Stimulated activated naive CD8-positive, alpha-beta T cell treated with anti-CD3 and anti-CD28 coated beads, Interleukin-15, Interleukin-2, amounts not matched to agents 100 ng/mL and 50 ng/mL, for 24 hours (primary cell): ENCODE results near the gene ISL1.

ENCODE experiments used
- H3K27ac Mint-ChIP-seq: one replicate; pipeline ENCODE4 v1.8.0; 2021; ENCODE audit warnings: mild to moderate bottlenecking, mixed read lengths
- H3K27me3 Mint-ChIP-seq: one replicate; pipeline ENCODE4 v1.8.0; 2021; ENCODE audit warnings: mixed read lengths
- H3K36me3 Mint-ChIP-seq: one replicate; pipeline ENCODE4 v1.8.0; 2021; ENCODE audit warnings: low read depth, mixed read lengths
- H3K4me1 Mint-ChIP-seq: one replicate; pipeline ENCODE4 v1.8.0; 2021; ENCODE audit warnings: low read depth, mixed read lengths
- H3K4me3 Mint-ChIP-seq: one replicate; pipeline ENCODE4 v1.8.0; 2021; ENCODE audit warnings: mild to moderate bottlenecking, mixed read lengths
- H3K9me3 Mint-ChIP-seq: one replicate; pipeline ENCODE4 v1.8.0; 2021; ENCODE audit warnings: mixed read lengths

The ISL1 gene

DNA sequence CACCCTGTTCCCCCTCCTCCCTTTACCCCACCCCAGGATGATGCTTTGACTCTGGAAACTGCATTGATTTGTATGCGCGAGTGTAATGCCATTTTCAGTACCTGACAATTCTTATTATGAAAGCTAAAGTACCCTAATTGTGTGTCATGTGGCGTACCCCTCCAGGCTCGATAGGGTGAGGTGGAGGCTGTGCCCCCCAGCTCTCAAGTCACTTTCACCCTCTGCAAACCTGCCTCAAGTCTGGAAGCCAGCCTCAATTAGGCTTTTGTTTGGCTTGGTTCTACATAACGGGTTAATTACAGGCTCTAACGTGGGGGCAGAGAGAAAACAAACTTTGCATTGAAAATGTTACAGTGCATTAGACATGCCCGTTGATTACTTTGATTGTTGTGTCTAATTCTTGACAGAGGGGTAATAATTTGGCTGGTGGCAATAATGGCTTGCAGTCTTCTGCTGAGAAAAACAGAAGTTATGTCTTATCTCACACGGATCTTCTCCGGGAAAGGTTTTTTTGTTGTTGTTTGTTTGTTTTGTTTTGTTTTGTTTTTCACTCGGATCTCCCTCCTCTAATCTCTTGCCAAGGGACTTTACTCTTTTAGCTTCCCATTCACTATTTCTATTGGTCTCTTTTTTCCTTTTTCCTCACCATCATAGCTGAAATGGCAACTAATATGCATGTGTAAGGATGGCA lies 12.6 kb downstream of the ISL1 start:
- Mint-ChIP-seq H3K27me3 (peaks cover 76% of the 10 kb centered on the region), H3K27ac (no peak overlapping the region), H3K4me3 (no peak overlapping the region), H3K4me1 (no peaks in the 10 kb centered on the region), H3K36me3 (no peaks in the 10 kb centered on the region), H3K9me3 (peaks cover 4% of the 10 kb centered on the region)

GRCh38 chr5:51396797-51397196 lies 13.5 kb downstream of the ISL1 start:
- Mint-ChIP-seq H3K9me3 (peaks cover 4% of the 10 kb centered on the region), H3K27ac (no peak overlapping the region), H3K4me3 (no peak overlapping the region), H3K36me3 (no peaks in the 10 kb centered on the region), H3K27me3 (peaks cover 71% of the 10 kb centered on the region), H3K4me1 (no peaks in the 10 kb centered on the region)

GRCh38 chr5:51397996-51398395 lies 14.7 kb downstream of the ISL1 start:
- no peaks in the 10 kb centered on the region for H3K36me3 Mint-ChIP-seq
- peaks cover 63% of the 10 kb centered on the region for H3K27me3 Mint-ChIP-seq
- H3K27ac Mint-ChIP-seq, result no peak overlapping the region
- H3K4me3 Mint-ChIP-seq, result no peak overlapping the region
- peaks cover 4% of the 10 kb centered on the region for H3K9me3 Mint-ChIP-seq
- no peaks in the 10 kb centered on the region for H3K4me1 Mint-ChIP-seq

DNA sequence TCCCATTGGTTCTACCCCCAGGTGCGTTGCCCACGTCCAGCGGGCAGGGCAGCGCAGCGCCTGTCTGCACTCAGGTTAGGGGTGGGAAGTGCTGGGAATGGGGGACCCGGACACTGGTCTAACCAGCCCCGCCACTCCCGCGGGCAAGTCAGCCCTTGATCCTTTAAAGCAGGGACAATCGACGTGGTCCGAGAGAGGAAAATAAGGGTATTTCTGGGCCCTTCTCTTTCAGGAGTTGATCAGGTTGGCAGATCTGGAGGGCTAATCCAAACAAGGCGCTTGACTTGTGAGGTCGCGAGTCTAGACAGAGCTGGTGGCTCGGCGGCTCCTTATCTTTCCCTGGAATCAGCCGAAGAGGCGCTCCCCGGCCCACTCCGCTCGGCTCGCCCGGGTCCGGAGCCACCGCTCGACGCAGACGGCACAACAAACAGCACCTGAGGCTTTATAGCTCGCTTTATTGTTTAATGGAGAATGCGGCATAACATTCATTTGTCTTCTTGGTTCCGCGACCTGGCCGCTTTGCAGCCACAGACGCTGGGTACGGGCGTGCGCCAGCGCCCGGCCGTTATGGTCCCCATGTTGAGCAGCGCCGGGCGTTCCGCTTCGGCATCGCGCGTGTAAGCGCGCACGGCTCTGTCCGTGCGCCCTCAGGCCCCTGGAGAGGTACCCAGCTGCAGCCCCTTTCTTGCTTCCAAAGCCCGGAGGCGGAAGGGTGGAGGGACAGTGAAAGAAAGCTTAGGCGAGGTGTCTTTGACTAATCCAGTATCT lies 15.8 kb downstream of the ISL1 start:
- H3K27me3 Mint-ChIP-seq, result peaks cover 60% of the 10 kb centered on the region
- no peak overlapping the region for H3K4me3 Mint-ChIP-seq
- no peak overlapping the region for H3K27ac Mint-ChIP-seq
- H3K9me3 Mint-ChIP-seq, result peaks cover 4% of the 10 kb centered on the region
- no peaks in the 10 kb centered on the region for H3K36me3 Mint-ChIP-seq
- no peaks in the 10 kb centered on the region for H3K4me1 Mint-ChIP-seq

DNA sequence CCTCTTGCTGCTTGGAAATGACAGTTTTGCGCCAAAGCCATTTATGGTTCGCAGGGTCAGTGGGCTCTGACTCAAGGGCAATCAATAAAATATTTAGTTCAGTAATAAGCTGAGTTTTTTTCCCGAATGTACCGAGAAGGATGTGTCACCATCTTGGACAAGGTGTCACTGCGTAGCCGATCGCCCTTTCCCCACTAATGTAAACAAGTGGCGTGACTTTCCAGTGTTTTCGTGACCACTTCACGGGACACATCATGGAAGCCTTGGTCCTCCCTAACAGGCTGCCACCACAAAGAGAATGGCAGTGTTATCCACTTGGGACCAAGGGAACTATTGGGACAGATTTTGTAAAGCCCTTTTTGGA lies 16.4 kb downstream of the ISL1 start:
- Mint-ChIP-seq H3K4me3 (no peak overlapping the region), H3K4me1 (no peaks in the 10 kb centered on the region), H3K27ac (no peak overlapping the region), H3K27me3 (peaks cover 57% of the 10 kb centered on the region), H3K9me3 (peaks cover 4% of the 10 kb centered on the region), H3K36me3 (no peaks in the 10 kb centered on the region)

GRCh38 chr5:51404255-51404654 lies 21.0 kb downstream of the ISL1 start:
- Mint-ChIP-seq H3K36me3 (no peaks in the 10 kb centered on the region), H3K27me3 (peaks cover 15% of the 10 kb centered on the region), H3K4me3 (no peak overlapping the region), H3K9me3 (peaks cover 7% of the 10 kb centered on the region), H3K27ac (no peak overlapping the region), H3K4me1 (no peaks in the 10 kb centered on the region)

DNA sequence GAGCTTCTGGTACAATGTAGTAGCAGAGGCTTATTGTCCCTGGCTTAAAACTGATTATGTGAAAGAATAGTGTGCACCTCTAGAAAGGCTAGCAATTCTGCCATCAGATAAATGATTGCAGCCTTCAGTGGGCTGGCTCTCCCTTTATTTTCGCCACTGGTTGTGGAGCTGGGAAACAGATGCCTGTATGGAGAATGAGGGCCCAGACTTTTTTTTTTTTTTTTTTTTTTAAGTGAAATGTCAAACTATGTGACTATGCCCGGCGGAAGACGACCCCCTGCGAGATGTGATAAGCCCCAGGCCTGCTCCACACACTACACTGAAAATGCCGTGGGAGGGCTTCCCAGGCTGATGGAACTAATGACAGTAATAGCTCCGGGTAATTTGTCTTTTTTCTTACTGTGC lies 28.7 kb downstream of the ISL1 start:
- Mint-ChIP-seq H3K36me3 (no peaks in the 10 kb centered on the region), H3K4me3 (no peak overlapping the region), H3K4me1 (no peaks in the 10 kb centered on the region), H3K27me3 (no peaks in the 10 kb centered on the region), H3K9me3 (peaks cover 5% of the 10 kb centered on the region), H3K27ac (no peak overlapping the region)

GRCh38 chr5:51414516-51414915 lies 31.3 kb downstream of the ISL1 start:
- peaks cover 5% of the 10 kb centered on the region for H3K9me3 Mint-ChIP-seq
- no peaks in the 10 kb centered on the region for H3K36me3 Mint-ChIP-seq
- no peaks in the 10 kb centered on the region for H3K27me3 Mint-ChIP-seq
- no peak overlapping the region for H3K27ac Mint-ChIP-seq
- H3K4me1 Mint-ChIP-seq, result no peaks in the 10 kb centered on the region
- no peak overlapping the region for H3K4me3 Mint-ChIP-seq

GRCh38 chr5:51416149-51416548 lies 32.9 kb downstream of the ISL1 start:
- no peaks in the 10 kb centered on the region for H3K36me3 Mint-ChIP-seq
- H3K9me3 Mint-ChIP-seq, result no peaks in the 10 kb centered on the region
- H3K27me3 Mint-ChIP-seq, result no peaks in the 10 kb centered on the region
- H3K4me3 Mint-ChIP-seq, result no peak overlapping the region
- no peaks in the 10 kb centered on the region for H3K4me1 Mint-ChIP-seq
- no peak overlapping the region for H3K27ac Mint-ChIP-seq

GRCh38 chr5:51433052-51433710 lies 49.9 kb downstream of the ISL1 start:
- Mint-ChIP-seq H3K4me3 (no peak overlapping the region), H3K36me3 (no peaks in the 10 kb centered on the region), H3K4me1 (no peaks in the 10 kb centered on the region), H3K9me3 (peaks cover 18% of the 10 kb centered on the region), H3K27me3 (no peaks in the 10 kb centered on the region), H3K27ac (no peak overlapping the region)

DNA sequence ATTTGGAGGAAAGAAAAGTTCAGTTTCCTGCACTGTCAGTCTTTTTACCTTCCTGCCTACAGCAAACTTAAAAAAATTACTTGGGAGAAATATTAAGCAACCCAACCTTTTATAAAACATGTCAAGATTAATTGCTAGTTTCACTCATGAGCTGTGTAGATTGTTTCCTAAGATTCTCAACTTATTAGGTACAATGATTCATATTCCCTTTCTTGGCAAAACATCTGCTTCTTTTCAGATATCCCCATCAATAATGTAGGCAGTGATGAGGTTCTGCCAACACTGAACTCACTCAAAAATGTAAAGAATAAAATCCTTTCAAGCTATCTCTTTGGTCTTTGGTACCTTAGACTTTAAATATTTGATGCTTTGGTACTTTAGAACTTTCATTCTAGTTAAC lies 56.0 kb downstream of the ISL1 start:
- no peak overlapping the region for H3K4me3 Mint-ChIP-seq
- no peaks in the 10 kb centered on the region for H3K36me3 Mint-ChIP-seq
- no peaks in the 10 kb centered on the region for H3K9me3 Mint-ChIP-seq
- no peaks in the 10 kb centered on the region for H3K4me1 Mint-ChIP-seq
- H3K27ac Mint-ChIP-seq, result no peak overlapping the region
- H3K27me3 Mint-ChIP-seq, result no peaks in the 10 kb centered on the region
